ENCODE data around the gene LGALS7.
"Not testable (repeated sequence)": the region's sequence is repeated elsewhere in the genome, so short reads cannot be mapped to it uniquely, and the experiment has no call there.

LGALS7 gene

DNA sequence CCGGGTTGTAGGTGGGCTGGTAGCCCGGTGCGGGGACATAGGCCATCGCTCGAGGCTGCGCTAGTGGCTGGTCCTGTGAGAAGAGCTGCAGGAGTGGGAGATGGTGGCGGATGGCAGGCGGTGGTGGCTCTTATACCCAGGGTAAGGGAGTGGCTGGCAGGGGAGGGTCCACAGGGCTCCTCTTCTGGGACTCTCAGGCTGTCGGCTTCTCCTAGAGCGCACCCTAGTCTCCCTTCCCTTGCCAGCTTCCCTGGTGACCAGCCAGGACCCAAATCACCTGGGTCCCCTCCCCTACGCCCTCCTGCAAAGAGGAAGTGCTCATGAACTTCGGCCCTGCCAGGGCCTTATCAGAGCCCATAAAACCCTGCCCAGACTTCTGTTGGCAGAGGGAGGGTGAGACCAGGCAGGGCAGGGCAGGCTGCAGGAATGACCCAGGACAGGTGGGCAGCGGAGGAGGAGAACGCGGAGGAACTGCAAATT is 39.6 kb upstream of the LGALS7 start, which contains the start of gene LGALS4:
Gene LGALS4, minus strand, starts transcription at position 105 of the 480 bp plus-strand sequence. Its CDS starts 59 bp downstream, at position 46.
- H3K36me3 ChIP-seq (ENCODE audit: insufficient read depth): no peaks in the 10 kb centered on the region
- H3K27me3 ChIP-seq (ENCODE audit: insufficient read depth, low read depth): no peaks in the 10 kb centered on the region
- no peak within 1 kb of the TSS for H2AFZ ChIP-seq (ENCODE audit: low read depth)
- no peaks in the 10 kb centered on the region for H3K79me2 ChIP-seq (ENCODE audit: insufficient read depth, low read depth)
- no peaks in the 10 kb centered on the region for H3K4me1 ChIP-seq (ENCODE audit: low read depth, poor library complexity, severe bottlenecking)
- H3K9ac ChIP-seq: no peak within 1 kb of the TSS
- no peak within 1 kb of the TSS for H3K4me3 ChIP-seq (IDR thresholded peaks at IDR 0.05; ENCODE audit: insufficient read depth, low read depth, low read length)
- no peaks in the 10 kb centered on the region for H4K20me1 ChIP-seq (ENCODE audit: insufficient read depth)
- no peak within 1 kb of the TSS for H3K4me2 ChIP-seq
- TF ChIP-seq, protein P1, sequence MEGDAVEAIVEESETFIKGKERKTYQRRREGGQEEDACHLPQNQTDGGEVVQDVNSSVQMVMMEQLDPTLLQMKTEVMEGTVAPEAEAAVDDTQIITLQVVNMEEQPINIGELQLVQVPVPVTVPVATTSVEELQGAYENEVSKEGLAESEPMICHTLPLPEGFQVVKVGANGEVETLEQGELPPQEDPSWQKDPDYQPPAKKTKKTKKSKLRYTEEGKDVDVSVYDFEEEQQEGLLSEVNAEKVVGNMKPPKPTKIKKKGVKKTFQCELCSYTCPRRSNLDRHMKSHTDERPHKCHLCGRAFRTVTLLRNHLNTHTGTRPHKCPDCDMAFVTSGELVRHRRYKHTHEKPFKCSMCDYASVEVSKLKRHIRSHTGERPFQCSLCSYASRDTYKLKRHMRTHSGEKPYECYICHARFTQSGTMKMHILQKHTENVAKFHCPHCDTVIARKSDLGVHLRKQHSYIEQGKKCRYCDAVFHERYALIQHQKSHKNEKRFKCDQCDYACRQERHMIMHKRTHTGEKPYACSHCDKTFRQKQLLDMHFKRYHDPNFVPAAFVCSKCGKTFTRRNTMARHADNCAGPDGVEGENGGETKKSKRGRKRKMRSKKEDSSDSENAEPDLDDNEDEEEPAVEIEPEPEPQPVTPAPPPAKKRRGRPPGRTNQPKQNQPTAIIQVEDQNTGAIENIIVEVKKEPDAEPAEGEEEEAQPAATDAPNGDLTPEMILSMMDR (conservative IDR thresholded peaks at IDR 0.05; ENCODE audit: low read depth, low read length): no peak
- no peak within 1 kb of the TSS for H3K27ac ChIP-seq

DNA sequence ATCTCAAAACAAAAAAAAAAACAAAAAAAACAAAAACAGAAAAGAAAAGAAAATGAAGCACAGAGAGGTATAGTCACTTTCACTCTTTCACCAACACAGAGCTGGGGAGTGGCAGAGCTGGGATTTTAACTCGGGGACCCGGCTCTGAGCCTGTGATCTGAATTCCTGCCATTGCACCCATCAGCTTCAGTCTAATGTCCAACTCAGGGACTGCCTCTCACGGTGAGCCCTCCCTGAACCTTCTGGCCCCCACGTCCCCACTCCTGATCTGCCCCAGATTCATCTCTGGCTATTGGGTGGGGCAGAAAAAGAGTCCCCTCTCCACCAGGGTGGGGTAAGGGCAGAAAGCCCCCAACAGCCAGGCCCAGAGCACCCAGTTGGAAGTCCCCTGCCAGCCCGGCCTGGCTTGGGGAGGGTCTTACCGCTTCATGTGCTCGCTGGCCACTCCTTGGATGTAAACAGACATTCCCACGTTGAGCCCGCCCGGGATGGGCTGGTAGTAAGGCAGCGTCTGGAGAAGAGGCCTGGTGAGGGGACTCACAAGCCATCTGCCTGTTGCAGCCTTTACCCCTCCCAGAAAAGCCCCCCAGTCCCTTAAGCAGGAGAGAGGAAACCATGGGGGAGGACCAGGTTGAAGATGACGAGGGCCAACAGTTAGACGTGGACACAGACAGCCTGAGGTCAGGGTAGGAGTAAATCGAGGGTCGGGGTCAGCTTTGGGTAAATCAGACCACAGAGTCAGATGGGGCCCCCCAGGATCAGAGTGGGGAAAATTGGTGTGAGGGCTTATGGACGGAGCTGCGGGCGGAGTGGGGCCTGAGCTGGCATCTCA is 38.9 kb upstream of the LGALS7 start:
- Histone ChIP-seq H3K79me2 (ENCODE audit: insufficient read depth, low read depth) (no peaks in the 10 kb centered on the region), H3K36me3 (ENCODE audit: insufficient read depth) (no peaks in the 10 kb centered on the region), H3K4me1 (ENCODE audit: low read depth, poor library complexity, severe bottlenecking) (no peaks in the 10 kb centered on the region), H4K20me1 (ENCODE audit: insufficient read depth) (no peaks in the 10 kb centered on the region), H3K9ac (no peak overlapping the region), H3K4me3 (IDR thresholded peaks at IDR 0.05; ENCODE audit: insufficient read depth, low read depth, low read length) (no peak overlapping the region), H3K27me3 (ENCODE audit: insufficient read depth, low read depth) (no peaks in the 10 kb centered on the region), H3K27ac (no peak overlapping the region), H2AFZ (ENCODE audit: low read depth) (no peak overlapping the region), H3K4me2 (no peak overlapping the region)
- TF ChIP-seq, protein P1 (conservative IDR thresholded peaks at IDR 0.05; ENCODE audit: low read depth, low read length): no peak

DNA sequence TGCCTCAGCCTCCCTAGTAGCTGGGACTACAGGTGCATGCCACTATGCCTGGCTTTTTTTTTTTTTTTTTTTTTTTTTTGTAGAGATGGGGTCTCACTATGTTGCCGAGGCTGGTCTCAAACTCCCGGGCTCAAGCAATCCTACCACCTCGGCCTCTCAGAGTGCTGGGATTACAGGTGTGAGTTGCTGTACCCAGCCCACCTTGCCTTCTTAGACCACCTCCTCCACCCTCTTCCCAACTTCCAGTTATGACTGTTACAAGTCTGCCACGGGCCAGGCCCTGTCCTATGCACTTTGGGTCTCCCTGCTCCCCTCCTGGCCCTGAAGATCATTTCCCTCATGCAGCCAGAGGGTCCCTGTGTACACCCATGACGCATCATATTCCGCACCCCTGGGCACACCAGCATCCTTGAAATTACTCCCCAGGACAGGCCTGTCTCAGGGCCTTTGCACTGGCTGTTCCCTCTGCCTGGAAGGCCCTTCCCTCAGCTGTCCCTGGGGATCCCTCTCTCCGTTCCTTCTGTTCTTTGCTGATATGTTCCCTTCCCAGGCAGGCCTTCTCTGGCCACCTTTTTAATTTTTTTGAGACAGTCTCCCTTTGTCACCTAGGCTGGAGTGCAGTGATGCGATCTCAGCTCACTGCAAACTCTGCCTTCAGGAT is 36.4 kb upstream of the LGALS7 start:
- H4K20me1 ChIP-seq (ENCODE audit: insufficient read depth): no peaks in the 10 kb centered on the region
- no peaks in the 10 kb centered on the region for H3K4me1 ChIP-seq (ENCODE audit: low read depth, poor library complexity, severe bottlenecking)
- H2AFZ ChIP-seq (ENCODE audit: low read depth): no peak overlapping the region
- H3K36me3 ChIP-seq (ENCODE audit: insufficient read depth): no peaks in the 10 kb centered on the region
- H3K9ac ChIP-seq: no peak overlapping the region
- H3K4me3 ChIP-seq (IDR thresholded peaks at IDR 0.05; ENCODE audit: insufficient read depth, low read depth, low read length): no peak overlapping the region
- H3K79me2 ChIP-seq (ENCODE audit: insufficient read depth, low read depth): no peaks in the 10 kb centered on the region
- no peaks in the 10 kb centered on the region for H3K27me3 ChIP-seq (ENCODE audit: insufficient read depth, low read depth)
- H3K4me2 ChIP-seq: no peak overlapping the region
- TF ChIP-seq, protein P1 (conservative IDR thresholded peaks at IDR 0.05; ENCODE audit: low read depth, low read length): no peak
- H3K27ac ChIP-seq: no peak overlapping the region

DNA sequence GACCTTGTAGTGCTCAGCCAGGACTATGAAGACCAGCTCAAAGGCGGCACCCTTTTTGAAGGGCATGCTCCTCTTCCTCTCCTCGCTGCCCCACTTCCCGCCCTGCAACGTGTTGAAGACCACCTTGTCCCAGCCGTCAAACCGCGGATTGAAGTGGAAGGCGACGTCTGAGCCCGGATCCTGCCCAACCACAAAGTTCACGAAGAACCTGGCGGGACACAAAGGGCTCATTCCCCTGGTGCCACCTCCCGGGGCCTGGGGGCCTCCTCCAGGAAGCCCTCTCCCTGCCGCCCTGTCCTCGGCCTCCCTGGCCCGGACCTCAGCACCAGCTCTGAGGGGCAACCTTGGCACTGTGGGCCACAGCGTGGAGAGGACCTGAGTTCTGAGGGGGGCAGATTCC is 35.4 kb upstream of the LGALS7 start:
- Histone ChIP-seq H3K4me2 (no peak overlapping the region), H3K79me2 (ENCODE audit: insufficient read depth, low read depth) (no peaks in the 10 kb centered on the region), H3K27ac (no peak overlapping the region), H3K36me3 (ENCODE audit: insufficient read depth) (no peaks in the 10 kb centered on the region), H3K9ac (no peak overlapping the region), H3K4me1 (ENCODE audit: low read depth, poor library complexity, severe bottlenecking) (no peaks in the 10 kb centered on the region), H3K27me3 (ENCODE audit: insufficient read depth, low read depth) (no peaks in the 10 kb centered on the region), H3K4me3 (IDR thresholded peaks at IDR 0.05; ENCODE audit: insufficient read depth, low read depth, low read length) (no peak overlapping the region), H2AFZ (ENCODE audit: low read depth) (no peak overlapping the region), H4K20me1 (ENCODE audit: insufficient read depth) (no peaks in the 10 kb centered on the region)
- TF ChIP-seq, protein P1 (conservative IDR thresholded peaks at IDR 0.05; ENCODE audit: low read depth, low read length): no peak

DNA sequence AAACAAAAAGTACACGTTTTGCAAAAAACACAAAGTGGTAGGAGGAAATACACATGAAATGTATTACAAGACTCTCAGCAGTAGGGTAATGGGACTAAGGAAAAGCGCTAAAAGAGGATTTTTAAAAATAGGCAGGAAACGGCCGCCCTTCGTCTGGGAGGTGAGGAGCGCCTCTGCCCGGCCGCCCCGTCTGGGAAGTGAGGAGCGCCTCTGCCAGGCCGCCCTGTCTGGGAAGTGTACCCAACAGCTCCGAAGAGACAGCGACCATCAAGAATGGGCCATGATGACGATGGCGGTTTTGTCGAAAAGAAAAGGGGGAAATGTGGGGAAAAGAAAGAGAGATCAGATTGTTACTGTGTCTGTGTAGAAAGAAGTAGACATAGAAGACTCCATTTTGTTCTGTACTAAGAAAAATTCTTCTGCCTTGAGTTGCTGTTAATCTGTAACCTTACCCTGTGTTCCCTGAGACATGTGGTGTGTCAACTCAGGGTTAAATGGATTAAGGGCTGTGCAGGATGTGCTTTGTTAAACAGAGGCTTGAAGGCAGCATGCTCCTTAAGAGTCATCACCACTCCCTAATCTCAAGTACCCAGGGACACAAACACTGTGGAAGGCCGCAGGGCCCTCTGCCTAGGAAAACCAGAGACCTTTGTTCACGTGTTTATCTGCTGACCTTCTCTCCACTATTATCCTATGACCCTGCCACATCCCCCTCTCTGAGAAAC is 34.2 kb upstream of the LGALS7 start:
- H3K4me1 ChIP-seq (ENCODE audit: low read depth, poor library complexity, severe bottlenecking); H3K4me3 ChIP-seq (IDR thresholded peaks at IDR 0.05; ENCODE audit: insufficient read depth, low read depth, low read length); H3K36me3 ChIP-seq (ENCODE audit: insufficient read depth); H3K79me2 ChIP-seq (ENCODE audit: insufficient read depth, low read depth); H3K27me3 ChIP-seq (ENCODE audit: insufficient read depth, low read depth); H4K20me1 ChIP-seq (ENCODE audit: insufficient read depth); H2AFZ ChIP-seq (ENCODE audit: low read depth); H3K27ac ChIP-seq; H3K9ac ChIP-seq; H3K4me2 ChIP-seq: not testable (repeated sequence)
